HEK293 (cell line): ENCODE data around the gene VEPH1.

Source experiments
- GLIS2 ChIP-seq: fragments of 450-650 bp; formaldehyde crosslinking; IDR thresholded peaks from 2 replicates; pipeline ENCODE4 v1.5.1; 2016; ENCODE audit warnings: missing biosample characterization, missing genetic modification characterization
- HOXC10 ChIP-seq: sonication (generic); formaldehyde crosslinking; IDR thresholded peaks from 2 replicates; pipeline ENCODE4 v1.8.1; 2023; ENCODE audit warnings: mild to moderate bottlenecking, missing genetic modification reagents
- PATZ1 ChIP-seq: fragments of 450-650 bp; formaldehyde crosslinking; IDR thresholded peaks from 2 replicates; pipeline ENCODE4 v1.5.1; 2016; ENCODE audit warnings: missing biosample characterization, missing genetic modification characterization
- PRDM1 ChIP-seq: fragments of 450-650 bp; formaldehyde crosslinking; IDR thresholded peaks from 2 replicates; pipeline ENCODE4; 2016; ENCODE audit warnings: missing biosample characterization, missing genetic modification characterization
- SP7 ChIP-seq: fragments of 450-650 bp; formaldehyde crosslinking; IDR thresholded peaks from 2 replicates; pipeline ENCODE4 v1.5.1; 2016; ENCODE audit warnings: missing biosample characterization, missing genetic modification characterization
- WT1 ChIP-seq: fragments of 450-650 bp; formaldehyde crosslinking; IDR thresholded peaks from 2 replicates; pipeline ENCODE4 v1.5.1; 2016; ENCODE audit warnings: missing biosample characterization, missing genetic modification characterization
- YY2 ChIP-seq: fragments of 450-650 bp; formaldehyde crosslinking; IDR thresholded peaks from 2 replicates; pipeline ENCODE4 v1.5.1; 2016; ENCODE audit warnings: missing biosample characterization, missing genetic modification characterization
- ZBTB1 ChIP-seq: fragments of 450-650 bp; formaldehyde crosslinking; IDR thresholded peaks from 2 replicates; pipeline ENCODE4 v1.5.1; 2016; ENCODE audit warnings: missing biosample characterization, missing genetic modification characterization
- ZBTB44 ChIP-seq: fragments of 450-650 bp; IDR thresholded peaks from 2 replicates; pipeline ENCODE4 v1.5.1; 2018; ENCODE audit warnings: missing biosample characterization, mild to moderate bottlenecking, missing genetic modification characterization
- ZFP69B ChIP-seq: fragments of 450-650 bp; formaldehyde crosslinking; IDR thresholded peaks from 2 replicates; pipeline ENCODE4 v1.5.1; 2016; ENCODE audit warnings: missing biosample characterization, missing genetic modification characterization
- ZNF10 ChIP-seq: fragments of 450-650 bp; formaldehyde crosslinking; IDR thresholded peaks from 2 replicates; pipeline ENCODE4 v1.5.1; 2017; ENCODE audit warnings: missing biosample characterization, missing genetic modification characterization
- ZNF16 ChIP-seq: fragments of 450-650 bp; formaldehyde crosslinking; IDR thresholded peaks from 2 replicates; pipeline ENCODE4 v1.5.1; 2016; ENCODE audit warnings: low read depth, missing biosample characterization, missing genetic modification characterization
- ZNF184 ChIP-seq: fragments of 450-650 bp; IDR thresholded peaks from 2 replicates; pipeline ENCODE4 v1.5.1; 2018; ENCODE audit warnings: missing biosample characterization, mild to moderate bottlenecking, missing genetic modification characterization
- ZNF221 ChIP-seq: fragments of 450-650 bp; formaldehyde crosslinking; IDR thresholded peaks from 2 replicates; pipeline ENCODE4 v1.5.1; 2017; ENCODE audit warnings: missing biosample characterization, missing genetic modification characterization, borderline replicate concordance
- ZNF223 ChIP-seq: fragments of 450-650 bp; formaldehyde crosslinking; IDR thresholded peaks from 2 replicates; pipeline ENCODE4 v1.5.1; 2016; ENCODE audit warnings: missing biosample characterization, missing genetic modification characterization
- ZNF274 ChIP-seq, 2 experiments: fragments of 200-500 bp in 1 of 2; fragments of 450-650 bp in 1 of 2; sonication (Bioruptor generic) in 1 of 2; formaldehyde crosslinking in 1 of 2; IDR thresholded peaks; 2 replicates each; pipeline versions ENCODE4 v1.5.1 to v1.6.1; 2014 to 2016; ENCODE audit warnings: borderline replicate concordance in 1 of 2, inconsistent platforms in 1 of 2, low read length in 1 of 2, missing biosample characterization in 1 of 2, missing genetic modification characterization in 1 of 2
- ZNF302 ChIP-seq: fragments of 450-650 bp; formaldehyde crosslinking; IDR thresholded peaks from 2 replicates; pipeline ENCODE4 v1.5.1; 2016; ENCODE audit warnings: missing biosample characterization, missing genetic modification characterization, low read depth
- ZNF354C ChIP-seq: fragments of 450-650 bp; formaldehyde crosslinking; IDR thresholded peaks from 2 replicates; pipeline ENCODE4 v1.5.1; 2016; ENCODE audit warnings: missing biosample characterization, missing genetic modification characterization, low read depth, borderline replicate concordance
- ZNF366 ChIP-seq: fragments of 450-650 bp; formaldehyde crosslinking; conservative IDR thresholded peaks from 2 replicates; pipeline ENCODE4 v1.5.1; 2016; ENCODE audit warnings: missing biosample characterization, missing genetic modification characterization
- ZNF416 ChIP-seq: fragments of 450-650 bp; formaldehyde crosslinking; IDR thresholded peaks from 2 replicates; pipeline ENCODE4 v1.5.1; 2016; ENCODE audit warnings: missing biosample characterization, missing genetic modification characterization
- ZNF433 ChIP-seq: fragments of 450-650 bp; formaldehyde crosslinking; IDR thresholded peaks from 2 replicates; pipeline ENCODE4 v1.5.1; 2016; ENCODE audit warnings: missing biosample characterization, missing genetic modification characterization, low read depth
- ZNF501 ChIP-seq: fragments of 450-650 bp; formaldehyde crosslinking; IDR thresholded peaks from 2 replicates; pipeline ENCODE4 v1.5.1; 2016; ENCODE audit warnings: missing biosample characterization, missing genetic modification characterization
- ZNF529 ChIP-seq: fragments of 450-650 bp; formaldehyde crosslinking; IDR thresholded peaks from 2 replicates; pipeline ENCODE4 v1.5.1; 2017; ENCODE audit warnings: missing genetic modification characterization, missing biosample characterization; ENCODE audit not compliant: insufficient replicate concordance
- ZNF548 ChIP-seq: fragments of 450-650 bp; formaldehyde crosslinking; IDR thresholded peaks from 2 replicates; pipeline ENCODE4 v1.5.1; 2016; ENCODE audit warnings: missing biosample characterization, missing genetic modification characterization
- ZNF561 ChIP-seq: fragments of 450-650 bp; IDR thresholded peaks from 2 replicates; pipeline ENCODE4 v1.5.1; 2018; ENCODE audit warnings: missing biosample characterization, missing genetic modification characterization, borderline replicate concordance
- ZNF585B ChIP-seq: fragments of 450-650 bp; formaldehyde crosslinking; IDR thresholded peaks from 2 replicates; pipeline ENCODE4 v1.5.1; 2016; ENCODE audit warnings: missing biosample characterization, missing genetic modification characterization
- ZNF654 ChIP-seq: fragments of 450-650 bp; formaldehyde crosslinking; IDR thresholded peaks from 2 replicates; pipeline ENCODE4 v1.5.1; 2016; ENCODE audit warnings: low read depth, missing biosample characterization, missing genetic modification characterization
- ZNF660 ChIP-seq: fragments of 450-650 bp; IDR thresholded peaks from 2 replicates; pipeline ENCODE4 v1.5.1; 2018; ENCODE audit warnings: missing biosample characterization, mild to moderate bottlenecking, missing genetic modification characterization
- ZNF768 ChIP-seq: fragments of 450-650 bp; formaldehyde crosslinking; IDR thresholded peaks from 2 replicates; pipeline ENCODE4 v1.5.1; 2018; ENCODE audit warnings: missing biosample characterization, mild to moderate bottlenecking, missing genetic modification characterization
- ZNF777 ChIP-seq: fragments of 450-650 bp; formaldehyde crosslinking; IDR thresholded peaks from 2 replicates; pipeline ENCODE4 v1.5.1; 2017; ENCODE audit warnings: missing biosample characterization, missing genetic modification characterization, borderline replicate concordance
- ZNF830 ChIP-seq: fragments of 450-650 bp; IDR thresholded peaks from 2 replicates; pipeline ENCODE4 v1.5.0; 2018; ENCODE audit warnings: missing biosample characterization, missing genetic modification characterization, low read depth, mild to moderate bottlenecking, moderate library complexity
- TF ChIP-seq, protein P1 (sequence below): fragments of 450-650 bp; formaldehyde crosslinking; IDR thresholded peaks from 2 replicates; pipeline ENCODE4 v1.5.1; 2016; ENCODE audit warnings: missing biosample characterization, missing genetic modification characterization
- TF ChIP-seq, protein P2 (sequence below): fragments of 450-650 bp; formaldehyde crosslinking; IDR thresholded peaks from 2 replicates; pipeline ENCODE4 v1.5.1; 2016; ENCODE audit warnings: missing biosample characterization, missing genetic modification characterization

The VEPH1 gene

DNA sequence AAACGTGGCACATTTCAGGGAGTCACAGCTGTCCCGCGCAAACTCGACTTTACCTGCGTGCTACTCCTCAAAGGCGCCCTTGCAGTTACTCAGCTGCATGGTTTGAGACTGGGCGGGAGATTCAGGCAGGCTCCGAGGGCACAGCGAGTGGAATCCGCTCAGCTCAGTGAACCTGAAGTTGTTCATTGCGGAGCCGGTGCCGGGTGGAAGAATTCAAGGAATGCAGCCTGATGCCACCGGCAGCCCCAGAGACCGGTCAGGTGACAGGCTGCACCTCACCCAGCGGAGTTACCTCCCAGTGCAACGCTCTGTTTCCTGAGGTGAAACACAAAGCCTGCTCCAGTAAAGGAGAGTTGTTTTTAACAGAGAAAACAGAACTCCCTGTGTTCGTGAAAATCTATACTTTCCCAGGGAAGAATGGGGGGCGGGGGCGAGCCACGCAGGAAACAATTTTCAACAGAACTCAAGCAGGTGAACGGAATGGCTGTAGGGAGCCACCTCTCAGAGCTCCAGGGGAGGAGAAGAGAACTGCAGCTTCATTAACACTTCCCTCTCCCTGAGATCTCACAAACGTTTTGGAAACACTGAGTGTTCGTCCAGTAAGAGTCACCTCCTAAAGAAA is 3.8 kb downstream of the VEPH1 start (continued):
- TF ChIP-seq ZNF354C (no peak), ZNF16 (no peak), WT1 (tag by site-specific recombination) (no peak), ZBTB1 (tag by site-specific recombination) (no peak), ZNF548 (tag by site-specific recombination) (no peak), ZNF416 (tag by site-specific recombination) (no peak), ZNF10 (no peak), ZNF433 (tag by site-specific recombination) (no peak), ZFP69B (tag by site-specific recombination) (no peak), ZNF768 (tag by site-specific recombination) (no peak), ZNF223 (tag by site-specific recombination) (no peak), ZNF654 (tag by site-specific recombination) (no peak), HOXC10 (CRISPR knock-in tag) (no peak), PATZ1 (tag by site-specific recombination) (0 out of 2 replicates have a peak, but pooled peaks have one; percentile 18), ZNF660 (peak; percentile 14; the same call in 1 of the 2 replicates), ZNF366 (tag by site-specific recombination) (no peak), ZNF830 (tag by site-specific recombination) (no peak), GLIS2 (tag by site-specific recombination) (peak; percentile 35; the same call in 1 of the 2 replicates), PRDM1 (peak; percentile 86), ZNF274 (IDR thresholded peaks at IDR 0.05; ENCODE audit: low read length) (no peak), ZNF274 (tag by site-specific recombination; IDR thresholded peaks at IDR 0.05; ENCODE audit: borderline replicate concordance) (no peak), ZNF585B (tag by site-specific recombination) (no peak), ZNF529 (tag by site-specific recombination) (no peak), ZNF184 (no peak), ZNF221 (tag by site-specific recombination) (no peak), ZNF561 (tag by site-specific recombination) (no peak), ZNF777 (tag by site-specific recombination) (no peak), ZBTB44 (tag by site-specific recombination) (no peak), SP7 (tag by site-specific recombination) (peak; percentile 33; the same call in 1 of the 2 replicates), ZNF501 (tag by site-specific recombination) (no peak), ZNF302 (tag by site-specific recombination) (no peak), YY2 (tag by site-specific recombination) (no peak)
- TF ChIP-seq, protein P1, sequence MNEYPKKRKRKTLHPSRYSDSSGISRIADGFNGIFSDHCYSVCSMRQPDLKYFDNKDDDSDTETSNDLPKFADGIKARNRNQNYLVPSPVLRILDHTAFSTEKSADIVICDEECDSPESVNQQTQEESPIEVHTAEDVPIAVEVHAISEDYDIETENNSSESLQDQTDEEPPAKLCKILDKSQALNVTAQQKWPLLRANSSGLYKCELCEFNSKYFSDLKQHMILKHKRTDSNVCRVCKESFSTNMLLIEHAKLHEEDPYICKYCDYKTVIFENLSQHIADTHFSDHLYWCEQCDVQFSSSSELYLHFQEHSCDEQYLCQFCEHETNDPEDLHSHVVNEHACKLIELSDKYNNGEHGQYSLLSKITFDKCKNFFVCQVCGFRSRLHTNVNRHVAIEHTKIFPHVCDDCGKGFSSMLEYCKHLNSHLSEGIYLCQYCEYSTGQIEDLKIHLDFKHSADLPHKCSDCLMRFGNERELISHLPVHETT: no peak
- TF ChIP-seq, protein P2, sequence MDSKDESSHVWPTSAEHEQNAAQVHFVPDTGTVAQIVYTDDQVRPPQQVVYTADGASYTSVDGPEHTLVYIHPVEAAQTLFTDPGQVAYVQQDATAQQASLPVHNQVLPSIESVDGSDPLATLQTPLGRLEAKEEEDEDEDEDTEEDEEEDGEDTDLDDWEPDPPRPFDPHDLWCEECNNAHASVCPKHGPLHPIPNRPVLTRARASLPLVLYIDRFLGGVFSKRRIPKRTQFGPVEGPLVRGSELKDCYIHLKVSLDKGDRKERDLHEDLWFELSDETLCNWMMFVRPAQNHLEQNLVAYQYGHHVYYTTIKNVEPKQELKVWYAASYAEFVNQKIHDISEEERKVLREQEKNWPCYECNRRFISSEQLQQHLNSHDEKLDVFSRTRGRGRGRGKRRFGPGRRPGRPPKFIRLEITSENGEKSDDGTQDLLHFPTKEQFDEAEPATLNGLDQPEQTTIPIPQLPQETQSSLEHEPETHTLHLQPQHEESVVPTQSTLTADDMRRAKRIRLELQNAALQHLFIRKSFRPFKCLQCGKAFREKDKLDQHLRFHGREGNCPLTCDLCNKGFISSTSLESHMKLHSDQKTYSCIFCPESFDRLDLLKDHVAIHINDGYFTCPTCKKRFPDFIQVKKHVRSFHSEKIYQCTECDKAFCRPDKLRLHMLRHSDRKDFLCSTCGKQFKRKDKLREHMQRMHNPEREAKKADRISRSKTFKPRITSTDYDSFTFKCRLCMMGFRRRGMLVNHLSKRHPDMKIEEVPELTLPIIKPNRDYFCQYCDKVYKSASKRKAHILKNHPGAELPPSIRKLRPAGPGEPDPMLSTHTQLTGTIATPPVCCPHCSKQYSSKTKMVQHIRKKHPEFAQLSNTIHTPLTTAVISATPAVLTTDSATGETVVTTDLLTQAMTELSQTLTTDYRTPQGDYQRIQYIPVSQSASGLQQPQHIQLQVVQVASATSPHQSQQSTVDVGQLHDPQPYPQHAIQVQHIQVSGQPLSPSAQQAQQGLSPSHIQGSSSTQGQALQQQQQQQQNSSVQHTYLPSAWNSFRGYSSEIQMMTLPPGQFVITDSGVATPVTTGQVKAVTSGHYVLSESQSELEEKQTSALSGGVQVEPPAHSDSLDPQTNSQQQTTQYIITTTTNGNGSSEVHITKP: 0 out of 2 replicates have a peak, but pooled peaks have one; percentile 18
